GM18526 (cell line): ENCODE data around the gene KCTD19.

Experiments used
- POLR2A ChIP-seq: IDR thresholded peaks from 3 replicates; pipeline ENCODE4 v1.6.1; 2011; ENCODE audit not compliant: insufficient read length; ENCODE audit errors: extremely low read depth

Gene KCTD19

DNA sequence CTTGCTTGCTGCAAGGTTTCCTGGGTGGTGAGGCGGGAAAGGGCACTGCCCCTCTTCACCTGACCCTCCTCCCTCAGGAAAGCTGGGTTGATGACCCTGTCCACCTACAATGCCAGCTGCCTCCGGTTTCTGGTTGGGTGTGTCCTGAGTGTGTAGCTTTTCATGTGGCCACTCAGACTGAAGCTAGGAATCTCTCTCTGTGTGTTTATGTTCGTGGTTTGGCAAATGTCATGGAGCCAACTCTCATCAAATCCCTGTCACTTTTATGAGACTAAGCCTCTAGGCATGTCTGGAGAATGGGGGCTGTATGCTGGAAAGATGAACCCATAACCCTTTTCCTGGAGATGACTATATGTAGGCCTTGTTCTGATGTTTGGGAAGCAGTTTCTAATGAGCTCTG is 30.1 kb downstream of the KCTD19 start:
- no peak for TF ChIP-seq POLR2A

DNA sequence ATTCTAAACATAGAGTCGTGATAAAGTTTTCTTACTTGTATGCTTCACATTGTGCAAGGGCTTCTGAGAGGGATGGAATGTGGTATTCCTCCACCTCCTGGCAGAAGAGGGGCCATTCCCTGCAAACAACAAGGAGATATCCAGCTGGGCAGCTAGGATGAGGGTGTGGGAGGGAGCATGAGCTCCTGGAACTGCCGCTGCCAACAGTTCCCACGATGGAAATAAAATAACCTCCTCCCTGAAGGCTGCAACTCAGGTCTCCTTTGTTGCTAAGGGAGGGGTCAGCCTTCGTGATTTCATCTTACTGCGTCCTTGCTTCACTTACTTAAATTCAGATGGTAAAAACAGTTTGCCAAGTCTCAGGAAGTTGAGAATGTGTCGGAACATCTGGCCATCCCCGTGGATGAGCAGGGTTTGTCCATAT is 31.6 kb downstream of the KCTD19 start:
- no peak for TF ChIP-seq POLR2A

GRCh38 chr16:67294171-67294757 is 32.3 kb downstream of the KCTD19 start:
- no peak for TF ChIP-seq POLR2A

GRCh38 chr16:67291461-67291860 is 35.1 kb downstream of the KCTD19 start:
- no peak for TF ChIP-seq POLR2A

DNA sequence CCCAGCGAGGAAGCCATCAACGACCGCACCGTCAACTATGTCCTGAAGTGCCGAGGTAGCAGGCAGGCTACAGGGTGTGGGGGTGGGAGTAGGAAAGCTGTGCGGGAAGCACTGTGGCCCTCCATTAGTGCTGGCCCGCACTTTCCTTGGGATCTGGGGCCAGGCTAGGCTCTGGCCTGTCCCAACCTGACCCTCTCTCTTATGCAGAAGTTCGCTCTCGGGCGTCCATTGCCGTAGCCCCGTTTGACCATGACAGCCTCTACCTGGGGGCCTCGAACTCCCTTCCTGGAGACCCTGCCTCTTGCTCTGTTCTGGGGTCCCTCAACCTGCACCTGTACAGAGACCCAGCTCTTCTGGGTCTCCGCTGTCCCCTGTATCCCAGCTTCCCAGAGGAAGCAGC is 38.6 kb downstream of the KCTD19 start:
- TF ChIP-seq POLR2A = no peak

DNA sequence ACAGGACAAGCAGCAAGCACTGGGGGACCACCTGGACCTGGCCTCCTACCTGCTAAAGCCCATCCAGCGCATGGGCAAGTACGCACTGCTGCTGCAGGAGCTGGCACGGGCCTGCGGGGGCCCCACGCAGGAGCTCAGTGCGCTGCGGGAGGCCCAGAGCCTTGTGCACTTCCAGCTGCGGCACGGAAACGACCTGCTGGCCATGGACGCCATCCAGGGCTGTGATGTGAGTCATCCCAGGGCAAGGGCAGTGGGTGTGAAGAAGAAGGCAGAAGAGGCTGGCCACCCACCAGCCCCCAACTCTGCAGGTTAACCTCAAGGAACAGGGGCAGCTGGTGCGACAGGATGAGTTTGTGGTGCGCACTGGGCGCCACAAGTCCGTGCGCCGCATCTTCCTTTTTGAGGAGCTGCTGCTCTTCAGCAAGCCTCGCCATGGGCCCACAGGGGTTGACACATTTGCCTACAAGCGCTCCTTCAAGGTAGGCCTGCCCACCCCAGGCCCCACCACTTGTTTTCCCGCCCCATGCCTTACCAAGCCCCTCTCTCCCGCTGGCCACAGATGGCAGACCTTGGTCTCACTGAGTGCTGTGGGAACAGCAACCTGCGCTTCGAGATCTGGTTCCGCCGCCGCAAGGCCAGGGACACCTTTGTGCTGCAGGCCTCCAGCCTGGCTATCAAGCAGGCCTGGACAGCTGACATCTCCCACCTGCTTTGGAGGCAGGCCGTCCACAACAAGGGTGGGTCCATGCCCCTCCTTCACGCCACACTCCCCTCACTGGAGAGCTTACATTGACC is 39.9 kb downstream of the KCTD19 start:
- TF ChIP-seq POLR2A = no peak

DNA sequence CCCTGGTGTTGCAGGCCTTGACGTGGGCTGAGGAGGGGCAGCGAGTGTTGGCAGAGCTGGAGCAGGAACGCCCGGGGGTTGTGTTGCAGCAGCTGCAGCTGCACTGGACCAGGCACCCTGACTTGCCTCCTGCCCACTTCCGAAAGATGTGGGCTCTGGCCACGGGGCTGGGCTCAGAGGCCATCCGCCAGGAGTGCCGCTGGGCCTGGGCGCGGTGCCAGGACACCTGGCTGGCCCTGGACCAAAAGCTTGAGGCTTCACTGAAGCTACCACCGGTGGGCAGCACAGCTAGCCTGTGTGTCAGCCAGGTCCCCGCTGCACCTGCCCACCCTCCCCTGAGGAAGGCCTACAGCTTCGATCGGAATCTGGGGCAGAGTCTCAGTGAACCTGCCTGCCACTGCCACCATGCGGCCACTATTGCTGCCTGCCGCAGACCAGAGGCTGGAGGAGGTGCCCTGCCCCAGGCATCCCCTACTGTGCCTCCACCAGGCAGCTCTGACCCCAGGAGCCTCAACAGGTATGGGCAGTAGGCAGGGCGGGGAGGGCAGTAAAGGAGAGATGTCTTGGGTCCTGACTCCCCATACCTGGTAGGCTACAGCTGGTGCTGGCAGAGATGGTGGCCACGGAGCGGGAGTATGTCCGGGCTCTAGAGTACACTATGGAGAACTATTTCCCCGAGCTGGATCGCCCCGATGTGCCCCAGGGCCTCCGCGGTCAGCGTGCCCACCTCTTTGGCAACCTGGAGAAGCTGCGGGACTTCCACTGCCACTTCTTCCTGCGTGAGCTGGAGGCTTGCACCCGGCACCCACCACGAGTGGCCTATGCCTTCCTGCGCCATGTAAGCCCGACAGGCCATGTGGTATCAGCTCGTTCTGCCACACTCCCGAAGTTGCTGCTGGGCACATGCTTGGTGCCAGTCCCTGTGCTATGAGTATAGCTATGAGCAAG is 41.6 kb downstream of the KCTD19 start:
- no peak for TF ChIP-seq POLR2A

DNA sequence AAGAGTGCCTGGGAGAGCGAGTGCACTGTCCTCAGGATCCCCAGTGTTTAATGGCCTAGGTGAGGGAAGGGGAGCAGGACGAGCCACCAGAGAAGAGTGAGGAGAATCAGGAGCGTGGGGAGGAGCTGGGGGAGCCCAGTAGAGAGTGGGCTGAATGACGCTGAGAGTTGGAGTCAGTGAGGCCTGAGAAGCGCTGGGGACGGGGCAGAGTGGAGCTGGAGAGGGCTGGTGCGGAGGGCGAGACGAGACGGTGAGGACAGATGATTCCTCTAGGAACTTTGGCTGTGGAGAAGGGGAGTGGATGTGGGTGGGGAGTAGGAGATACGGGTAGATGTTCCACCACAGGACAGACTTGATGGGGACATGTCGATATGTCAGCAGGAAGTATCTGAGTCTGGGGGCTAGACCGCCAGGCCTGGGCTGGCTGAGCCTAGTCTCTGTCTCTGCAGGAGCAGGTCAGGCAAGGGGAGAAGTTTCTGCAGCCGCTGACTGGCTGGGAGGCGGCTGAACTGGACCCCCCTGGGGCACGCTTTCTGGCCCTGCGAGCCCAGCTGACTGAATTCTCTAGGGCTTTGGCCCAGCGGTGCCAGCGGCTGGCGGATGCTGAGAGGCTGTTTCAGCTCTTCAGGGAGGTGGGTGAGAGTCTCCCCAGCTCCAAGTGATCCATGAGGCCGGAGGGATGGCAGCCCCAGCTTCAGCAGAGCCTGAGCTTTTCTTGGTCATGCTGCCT is 42.5 kb downstream of the KCTD19 start:
- no peak for TF ChIP-seq POLR2A

GRCh38 chr16:67283039-67283825 is 43.3 kb downstream of the KCTD19 start:
- TF ChIP-seq POLR2A = no peak

DNA sequence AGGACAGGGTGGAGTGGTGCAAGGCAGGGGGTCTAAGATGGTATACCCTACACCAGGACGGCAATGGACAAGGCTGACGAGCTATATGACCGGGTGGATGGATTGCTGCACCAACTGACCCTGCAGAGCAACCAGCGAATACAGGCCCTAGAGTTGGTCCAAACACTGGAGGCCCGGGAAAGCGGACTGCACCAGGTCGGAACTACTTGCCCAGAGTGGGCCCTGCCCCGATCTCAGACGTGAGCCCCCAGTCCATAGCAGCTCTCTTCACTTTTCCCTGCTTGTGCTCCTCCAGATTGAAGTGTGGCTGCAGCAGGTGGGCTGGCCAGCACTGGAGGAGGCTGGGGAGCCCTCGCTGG is 44.1 kb downstream of the KCTD19 start:
- TF ChIP-seq POLR2A = no peak

DNA sequence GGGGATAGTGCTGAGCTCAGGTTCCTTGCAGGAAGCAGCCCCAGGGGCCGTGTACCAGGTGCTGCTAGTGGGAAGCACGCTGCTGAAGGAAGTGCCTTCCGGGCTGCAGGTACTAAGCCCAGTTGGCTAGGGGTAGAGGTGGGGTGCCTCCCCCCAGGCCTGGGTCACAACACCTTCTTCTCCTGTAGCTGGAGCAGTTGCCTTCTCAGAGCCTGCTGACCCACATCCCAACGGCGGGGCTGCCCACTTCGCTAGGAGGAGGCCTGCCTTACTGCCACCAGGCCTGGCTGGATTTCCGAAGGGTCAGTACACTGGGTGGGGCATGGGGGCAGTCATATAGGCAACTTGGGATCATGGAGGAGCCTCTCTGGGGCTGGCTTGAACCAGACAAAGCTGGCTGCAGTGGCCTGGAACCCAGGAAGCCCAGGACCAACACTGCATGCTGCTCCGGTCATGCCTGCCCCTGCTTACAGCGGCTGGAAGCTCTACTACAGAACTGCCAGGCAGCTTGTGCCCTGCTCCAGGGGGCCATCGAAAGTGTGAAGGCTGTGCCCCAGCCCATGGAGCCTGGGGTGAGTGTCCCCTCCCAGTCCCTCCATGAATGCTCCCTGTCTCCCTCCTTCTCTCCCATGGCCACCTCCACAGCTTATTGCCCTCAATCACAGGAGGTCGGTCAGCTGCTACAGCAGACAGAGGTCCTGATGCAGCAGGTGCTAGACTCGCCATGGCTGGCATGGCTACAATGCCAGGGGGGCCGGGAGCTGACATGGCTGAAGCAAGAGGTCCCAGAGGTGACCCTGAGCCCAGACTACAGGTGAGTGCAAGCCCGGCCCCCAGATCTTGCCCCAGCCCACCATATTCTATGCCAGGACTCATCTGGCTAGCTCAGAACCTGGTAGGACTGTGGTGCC is 44.8 kb downstream of the KCTD19 start:
- TF ChIP-seq POLR2A = no peak

DNA sequence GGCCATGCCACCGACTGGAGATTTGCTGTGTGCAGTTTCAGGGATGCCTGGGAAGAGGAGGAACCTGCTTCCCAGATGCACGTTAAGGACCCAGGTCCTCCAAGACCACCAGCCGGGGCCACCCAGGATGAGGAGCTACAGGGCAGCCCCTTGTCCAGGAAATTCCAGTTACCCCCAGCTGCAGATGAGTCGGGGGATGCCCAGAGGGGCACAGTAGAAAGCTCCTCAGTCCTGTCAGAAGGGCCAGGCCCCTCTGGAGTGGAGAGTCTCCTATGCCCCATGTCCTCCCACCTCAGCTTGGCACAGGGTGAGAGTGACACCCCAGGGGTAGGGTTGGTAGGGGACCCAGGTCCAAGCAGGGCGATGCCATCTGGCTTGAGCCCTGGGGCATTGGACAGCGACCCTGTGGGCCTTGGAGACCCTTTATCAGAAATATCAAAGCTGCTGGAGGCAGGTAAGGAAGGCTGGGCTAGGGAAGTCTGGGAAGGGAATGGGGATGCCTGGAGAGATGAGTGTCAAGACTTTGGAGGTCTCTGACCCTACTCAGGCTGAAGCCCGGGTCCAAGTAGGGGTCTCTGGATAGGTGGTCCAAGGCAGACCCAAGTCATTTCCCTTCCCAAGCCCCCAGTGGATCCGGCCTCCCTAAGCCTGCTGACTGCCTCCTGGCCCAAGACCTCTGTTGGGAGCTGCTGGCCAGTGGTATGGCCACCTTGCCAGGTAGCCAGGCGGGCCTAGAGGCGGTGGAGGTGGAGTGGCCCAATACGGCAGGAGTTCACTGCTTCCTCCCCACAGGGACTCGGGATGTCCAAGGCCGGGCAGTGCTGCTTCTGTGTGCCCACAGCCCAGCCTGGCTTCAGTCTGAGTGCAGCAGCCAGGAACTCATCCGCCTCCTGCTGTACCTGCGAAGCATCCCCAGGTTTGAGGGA is 46.2 kb downstream of the KCTD19 start:
- no peak for TF ChIP-seq POLR2A
